Fibroblast of villous mesenchyme (primary cell): Measurements from ENCODE around the gene RGS7. TPM values are rescaled to one million over a fixed set of nuclear protein-coding genes. Genes with fewer than 3 reads are reported as not detected.
A peak's percentile ranks its signal among the peaks of the same experiment; 100 is the strongest.
"Not testable (repeated sequence)": the region's sequence is repeated elsewhere in the genome, so short reads cannot be mapped to it uniquely, and the experiment has no call there.

Experiments
- DNase-seq: peaks from one replicate; pipeline ENCODE4 v3.0.0-alpha.2; 2010; ENCODE audit warnings: low read depth
- H3K4me3 ChIP-seq: 2 replicates; pipeline ENCODE4 v1.5.1; 2011; ENCODE audit warnings: low read depth, mild to moderate bottlenecking, low read length
- total RNA-seq: library from RNA; depleted of rRNA; stranded (reverse); fragments of >200 nt; gene quantifications from 2 replicates; pipeline ENCODE4 v1.2.3, GENCODE V29; 2012
- TF ChIP-seq, protein P1 (sequence below): IDR thresholded peaks from 2 replicates; pipeline ENCODE4 v1.5.1; 2012; ENCODE audit warnings: low read depth, mild to moderate bottlenecking, low read length; ENCODE audit not compliant: insufficient read depth

The RGS7 gene
- total RNA-seq, 1 donor: 0.43 TPM

DNA sequence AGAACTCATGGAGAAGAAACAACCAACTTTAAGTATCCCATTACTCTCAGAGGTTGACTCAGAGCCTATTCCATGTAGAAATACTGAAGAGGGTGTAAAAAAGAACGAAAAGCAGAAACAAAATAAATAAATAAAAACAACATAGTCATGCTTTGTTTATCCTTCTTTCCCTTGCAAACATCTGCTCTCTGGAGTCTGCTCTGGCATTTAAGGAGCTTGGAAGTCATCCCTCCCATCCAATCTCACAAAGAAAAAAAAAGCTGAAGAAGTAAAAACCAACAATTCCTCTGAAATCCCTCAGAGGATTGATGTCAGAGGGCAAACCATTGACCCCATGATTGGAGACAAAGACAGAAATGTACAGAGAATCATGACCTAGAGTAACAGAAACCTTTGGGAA lies 442.5 kb downstream of the RGS7 start:
- DNase-seq: peak; percentile 70
- TF ChIP-seq, protein P1, sequence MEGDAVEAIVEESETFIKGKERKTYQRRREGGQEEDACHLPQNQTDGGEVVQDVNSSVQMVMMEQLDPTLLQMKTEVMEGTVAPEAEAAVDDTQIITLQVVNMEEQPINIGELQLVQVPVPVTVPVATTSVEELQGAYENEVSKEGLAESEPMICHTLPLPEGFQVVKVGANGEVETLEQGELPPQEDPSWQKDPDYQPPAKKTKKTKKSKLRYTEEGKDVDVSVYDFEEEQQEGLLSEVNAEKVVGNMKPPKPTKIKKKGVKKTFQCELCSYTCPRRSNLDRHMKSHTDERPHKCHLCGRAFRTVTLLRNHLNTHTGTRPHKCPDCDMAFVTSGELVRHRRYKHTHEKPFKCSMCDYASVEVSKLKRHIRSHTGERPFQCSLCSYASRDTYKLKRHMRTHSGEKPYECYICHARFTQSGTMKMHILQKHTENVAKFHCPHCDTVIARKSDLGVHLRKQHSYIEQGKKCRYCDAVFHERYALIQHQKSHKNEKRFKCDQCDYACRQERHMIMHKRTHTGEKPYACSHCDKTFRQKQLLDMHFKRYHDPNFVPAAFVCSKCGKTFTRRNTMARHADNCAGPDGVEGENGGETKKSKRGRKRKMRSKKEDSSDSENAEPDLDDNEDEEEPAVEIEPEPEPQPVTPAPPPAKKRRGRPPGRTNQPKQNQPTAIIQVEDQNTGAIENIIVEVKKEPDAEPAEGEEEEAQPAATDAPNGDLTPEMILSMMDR: no peak
- H3K4me3 ChIP-seq: no peak overlapping the region

DNA sequence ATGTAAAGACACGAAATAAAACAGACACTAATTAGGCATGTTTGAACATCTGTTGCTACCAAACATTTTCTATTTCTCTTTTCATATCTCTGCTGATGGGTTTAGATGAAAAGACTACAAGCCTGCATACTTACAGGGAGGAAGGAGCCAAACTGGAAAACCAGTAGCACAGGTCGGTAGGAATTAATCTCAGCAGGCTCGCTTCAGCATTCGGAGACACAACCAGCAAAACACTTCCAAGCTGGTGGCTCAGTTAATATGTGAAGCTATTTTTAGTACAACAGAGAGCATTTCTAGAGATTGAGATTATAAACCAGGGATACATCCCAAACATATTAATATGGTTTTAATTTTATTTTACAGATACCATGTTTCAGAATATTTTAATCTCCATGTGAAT lies 444.2 kb downstream of the RGS7 start:
- no peak overlapping the region for H3K4me3 ChIP-seq
- TF ChIP-seq, protein P1: no peak
- DNase-seq: no peak

DNA sequence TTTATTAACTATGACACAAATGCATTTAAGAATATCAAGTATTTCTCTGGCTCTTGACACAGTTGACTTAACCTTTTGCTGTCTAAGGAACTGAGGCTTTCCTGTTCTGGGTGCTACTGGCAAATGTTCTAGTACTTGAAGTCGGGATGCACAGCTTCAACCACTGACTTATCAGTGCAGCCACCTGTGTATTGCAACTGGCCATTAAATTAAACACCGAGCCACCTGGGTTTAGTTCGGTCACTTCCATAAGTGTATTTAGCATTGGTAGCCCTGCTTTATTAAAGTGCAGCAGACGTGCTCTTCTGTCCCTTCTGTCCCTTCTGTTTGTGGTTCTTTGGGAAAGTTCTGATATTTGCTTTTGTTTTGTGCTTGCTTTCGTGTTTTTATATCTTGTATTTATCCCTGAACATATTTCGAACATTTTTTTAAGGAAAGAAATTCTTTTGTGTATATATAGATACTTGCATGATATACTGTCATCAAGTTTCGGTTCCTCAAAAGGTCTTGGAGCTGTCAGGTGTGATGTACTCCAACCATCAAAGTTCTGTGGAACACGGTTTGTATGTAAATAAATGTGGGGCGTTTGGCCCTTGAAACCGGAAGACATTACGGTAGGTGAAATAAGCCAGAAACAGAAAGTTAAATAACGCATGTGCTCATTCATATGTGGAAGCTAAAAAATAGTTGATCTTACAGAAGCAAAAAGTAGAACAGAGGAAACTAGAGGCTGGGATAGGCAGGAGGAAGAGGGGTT lies 447.1 kb downstream of the RGS7 start:
- H3K4me3 ChIP-seq: no peak overlapping the region
- DNase-seq: no peak
- TF ChIP-seq, protein P1: no peak

DNA sequence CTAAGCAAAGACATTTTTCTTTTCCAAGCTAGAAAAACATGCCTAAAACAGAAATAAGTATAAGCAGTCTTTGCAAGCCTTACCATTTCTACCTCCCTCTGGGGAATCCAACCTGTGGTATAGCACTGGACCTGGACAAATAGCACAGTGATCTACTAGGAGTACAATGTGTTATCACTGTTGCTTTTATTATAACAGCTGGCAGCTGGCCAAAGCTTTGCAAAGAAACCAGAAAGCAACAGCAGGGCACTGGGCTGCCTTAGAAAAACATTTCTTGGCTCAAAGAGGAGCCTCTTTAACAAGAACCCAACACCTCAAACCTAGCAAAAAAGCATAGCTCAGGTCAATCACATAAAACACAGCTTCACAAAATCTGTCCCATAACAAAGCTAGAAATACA lies 450.5 kb downstream of the RGS7 start:
- DNase-seq: no peak
- no peak overlapping the region for H3K4me3 ChIP-seq
- TF ChIP-seq, protein P1: no peak

DNA sequence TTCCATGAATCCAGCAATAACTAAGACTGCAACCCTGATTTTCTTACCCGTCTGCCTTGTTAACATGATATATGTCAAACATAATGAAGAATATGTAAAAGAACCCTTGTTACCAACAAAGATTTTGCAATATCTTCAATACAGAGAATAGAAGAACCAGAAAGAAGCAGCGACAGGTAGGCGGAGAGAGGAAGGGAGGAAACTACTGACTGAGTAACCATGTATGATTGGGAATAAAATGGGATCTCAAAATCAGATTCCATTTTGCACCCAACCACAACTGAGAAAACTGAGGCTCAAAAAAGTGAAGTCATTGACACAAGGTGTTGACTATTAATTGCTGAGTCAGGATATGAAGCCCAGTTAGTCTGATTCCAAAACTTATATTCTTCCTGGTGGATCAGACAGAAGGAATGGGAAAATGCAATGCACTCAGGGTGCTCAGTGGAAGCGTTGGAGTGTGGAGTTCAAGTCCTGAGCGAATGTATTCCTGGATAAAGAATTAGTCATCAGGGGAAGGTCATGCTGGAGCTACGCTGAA lies 451.7 kb downstream of the RGS7 start:
- no peak for DNase-seq
- H3K4me3 ChIP-seq: no peak overlapping the region
- TF ChIP-seq, protein P1: no peak

DNA sequence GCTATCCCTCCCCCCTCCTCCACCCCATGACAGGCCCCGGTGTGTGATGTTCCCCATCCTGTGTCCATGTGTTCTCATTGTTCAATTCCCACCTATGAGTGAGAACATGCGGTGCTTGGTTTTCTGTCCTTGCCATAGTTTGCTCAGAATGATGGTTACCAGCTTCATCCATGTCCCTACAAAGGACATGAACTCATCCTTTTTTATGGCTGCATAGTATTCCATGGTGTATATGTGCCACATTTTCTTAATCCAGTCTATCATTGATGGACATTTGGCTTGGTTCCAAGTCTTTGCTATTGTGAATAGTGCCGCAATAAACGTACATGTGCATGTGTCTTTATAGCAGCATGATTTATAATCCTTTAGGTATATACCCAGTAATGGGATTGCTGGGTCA lies 461.6 kb downstream of the RGS7 start:
- not testable (repeated sequence) for DNase-seq, H3K4me3 ChIP-seq

DNA sequence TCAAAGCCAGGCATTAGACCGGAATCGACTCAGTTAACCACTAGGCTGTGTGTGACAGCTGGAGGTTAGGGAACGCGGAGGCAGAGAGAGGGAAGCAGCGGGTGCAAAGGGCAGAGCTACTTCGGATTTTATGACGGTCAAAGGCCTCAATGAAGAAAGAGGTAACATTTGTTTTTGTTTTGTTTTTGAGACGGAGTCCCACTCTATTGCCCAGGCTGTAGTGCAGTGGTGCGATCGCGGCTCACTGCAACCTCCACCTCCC lies 468.3 kb downstream of the RGS7 start:
- TF ChIP-seq, protein P1: no peak
- no peak overlapping the region for H3K4me3 ChIP-seq
- no peak for DNase-seq
